Peyer's patch (tissue), 4 donors: ENCODE measurements around the gene CDYL.

Source experiments
- CTCF ChIP-seq, 6 experiments: fragments of 450-650 bp in 4 of 6; fragments of 200-600 bp in 2 of 6; sonication (generic) in 1 of 6; IDR thresholded peaks; one replicate each; pipeline ENCODE4 v1.5.1; 2017 to 2019; ENCODE audit warnings: antibody characterized with exemption in 6 of 6, mild to moderate bottlenecking in 3 of 6, moderate library complexity in 1 of 6
- POLR2A ChIP-seq, 2 donors: fragments of 450-650 bp; IDR thresholded peaks; one replicate each; pipeline ENCODE4 v1.5.1; 2017; ENCODE audit warnings: antibody characterized with exemption in 2 of 2, mild to moderate bottlenecking in 2 of 2, moderate library complexity in 2 of 2

GRCh38 chr6:4888841-4889240 lies 112.6 kb downstream of the CDYL start:
- no peak for TF ChIP-seq CTCF (IDR thresholded peaks at IDR 0.05)
- no peak for TF ChIP-seq POLR2A (IDR thresholded peaks at IDR 0.05)
